Esophagus squamous epithelium (tissue), 4 donors: Measurements from ENCODE around the gene MLPH.

Experiments used
- POLR2A ChIP-seq, 4 donors: fragments of 450-650 bp; IDR thresholded peaks; one replicate each; pipeline ENCODE4 v1.6.1; 2017; ENCODE audit warnings: antibody characterized with exemption in 4 of 4, mild to moderate bottlenecking in 4 of 4, moderate library complexity in 3 of 4
- TF ChIP-seq, protein P1 (sequence below), 6 experiments: fragments of 450-650 bp in 4 of 6; fragments of 200-600 bp in 2 of 6; sonication (generic) in 2 of 6; IDR thresholded peaks; one replicate each; pipeline ENCODE4 v1.5.1; 2016 to 2019; ENCODE audit warnings: antibody characterized with exemption in 6 of 6, mild to moderate bottlenecking in 4 of 6, moderate library complexity in 4 of 6

DNA sequence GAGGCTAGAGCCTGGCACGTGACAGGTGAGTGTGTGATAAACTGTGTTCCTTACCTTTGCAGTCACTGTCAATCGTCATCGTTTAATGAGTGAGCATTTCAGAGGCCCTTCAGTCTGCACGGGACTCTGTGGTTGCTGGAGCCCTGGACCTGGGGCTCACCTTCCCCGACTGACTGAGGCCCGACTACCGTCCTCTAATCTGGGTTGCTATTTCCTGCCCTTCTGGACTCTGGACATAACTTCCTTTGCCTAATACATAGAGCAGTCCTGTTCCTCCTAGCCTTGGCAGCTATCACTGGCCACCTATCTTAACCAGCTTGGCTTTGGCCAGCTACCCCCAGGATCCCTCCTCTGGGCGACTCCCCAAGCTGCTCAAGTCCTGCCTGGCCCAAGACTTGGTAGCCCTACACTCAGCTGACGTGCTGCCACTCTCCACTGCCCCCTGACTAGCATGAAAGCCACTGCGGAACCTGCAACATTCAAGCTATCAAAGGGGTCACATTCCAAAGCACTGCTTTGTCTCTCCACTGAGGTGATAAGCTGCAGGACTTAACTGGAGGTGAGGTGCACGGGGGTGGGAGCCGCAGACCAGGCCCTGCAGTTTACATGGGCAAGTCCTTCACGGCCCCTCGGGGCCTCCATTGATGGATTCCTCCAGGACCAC, 114.5 kb downstream of the MLPH start:
- TF ChIP-seq, protein P1, sequence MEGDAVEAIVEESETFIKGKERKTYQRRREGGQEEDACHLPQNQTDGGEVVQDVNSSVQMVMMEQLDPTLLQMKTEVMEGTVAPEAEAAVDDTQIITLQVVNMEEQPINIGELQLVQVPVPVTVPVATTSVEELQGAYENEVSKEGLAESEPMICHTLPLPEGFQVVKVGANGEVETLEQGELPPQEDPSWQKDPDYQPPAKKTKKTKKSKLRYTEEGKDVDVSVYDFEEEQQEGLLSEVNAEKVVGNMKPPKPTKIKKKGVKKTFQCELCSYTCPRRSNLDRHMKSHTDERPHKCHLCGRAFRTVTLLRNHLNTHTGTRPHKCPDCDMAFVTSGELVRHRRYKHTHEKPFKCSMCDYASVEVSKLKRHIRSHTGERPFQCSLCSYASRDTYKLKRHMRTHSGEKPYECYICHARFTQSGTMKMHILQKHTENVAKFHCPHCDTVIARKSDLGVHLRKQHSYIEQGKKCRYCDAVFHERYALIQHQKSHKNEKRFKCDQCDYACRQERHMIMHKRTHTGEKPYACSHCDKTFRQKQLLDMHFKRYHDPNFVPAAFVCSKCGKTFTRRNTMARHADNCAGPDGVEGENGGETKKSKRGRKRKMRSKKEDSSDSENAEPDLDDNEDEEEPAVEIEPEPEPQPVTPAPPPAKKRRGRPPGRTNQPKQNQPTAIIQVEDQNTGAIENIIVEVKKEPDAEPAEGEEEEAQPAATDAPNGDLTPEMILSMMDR (IDR thresholded peaks at IDR 0.05) = no peak
- TF ChIP-seq POLR2A (IDR thresholded peaks at IDR 0.05) = no peak
